PC-9 (cell line): ENCODE data around the gene SGO1. TPM values are rescaled to one million over a fixed set of nuclear protein-coding genes. Genes with fewer than 3 reads are reported as not detected.

ENCODE experiments used
- BruUV-seq: library from RNA; stranded (reverse); fragments of 400-500 nt; replicated peaks from 2 replicates; lab custom pipeline; 2021; lab: Mats Ljungman, UMichigan
- CTCF ChIA-PET: fragments of 300-600 bp; sonication (Branson Sonifier 250); formaldehyde crosslinking; loops from one replicate; lab custom pipeline; 2022; ENCODE audit warnings: antibody characterized with exemption; lab: Charles Lee
- POLR2A ChIA-PET: fragments of 300-600 bp; sonication (Branson Sonifier 250); formaldehyde crosslinking; loops from one replicate; lab custom pipeline; 2022; ENCODE audit warnings: antibody characterized with exemption; ENCODE audit not compliant: unreplicated experiment; lab: Charles Lee
- DNase-seq, 2 experiments: peaks; one replicate each; pipeline versions ENCODE4 v3.0.0 to v3.0.0-alpha.2; 2015 to 2022; ENCODE audit warnings: mixed read lengths in 1 of 2
- H2AFZ ChIP-seq: fragments of 200-600 bp; sonication (generic); 2 replicates; pipeline ENCODE4 v1.8.1; 2017; ENCODE audit warnings: antibody characterized with exemption
- H3F3A ChIP-seq: fragments of 200-600 bp; sonication (generic); 2 replicates; pipeline ENCODE4 v1.8.1; 2017; ENCODE audit warnings: antibody characterized with exemption, mild to moderate bottlenecking, low read depth; ENCODE audit not compliant: insufficient read depth
- H3K27ac ChIP-seq: fragments of 200-600 bp; sonication (generic); 2 replicates; pipeline ENCODE4 v1.6.1; 2016; ENCODE audit warnings: mixed run types
- H3K27me3 ChIP-seq: fragments of 200-600 bp; sonication (generic); 2 replicates; pipeline ENCODE4 v1.6.1; 2016; ENCODE audit warnings: low read depth, mixed run types; ENCODE audit not compliant: insufficient read depth
- H3K36me3 ChIP-seq: fragments of 200-600 bp; sonication (generic); 2 replicates; pipeline ENCODE4 v1.6.1; 2016; ENCODE audit warnings: low read depth, mixed run types
- H3K4me1 ChIP-seq: fragments of 200-600 bp; sonication (generic); replicated peaks from 2 replicates; pipeline ENCODE4 v1.6.1; 2016; ENCODE audit warnings: mixed run types; ENCODE audit not compliant: insufficient read depth
- H3K4me2 ChIP-seq: fragments of 200-600 bp; sonication (generic); 2 replicates; pipeline ENCODE4 v1.6.1; 2017; ENCODE audit warnings: mixed run types
- H3K4me3 ChIP-seq: fragments of 200-600 bp; sonication (generic); 2 replicates; pipeline ENCODE4 v1.6.1; 2016; ENCODE audit warnings: mixed run types
- H3K79me2 ChIP-seq: fragments of 200-600 bp; sonication (generic); 2 replicates; pipeline ENCODE4 v1.6.1; 2017; ENCODE audit warnings: low read depth, mixed run types
- H3K9me2 ChIP-seq: fragments of 200-600 bp; sonication (generic); 2 replicates; pipeline ENCODE4 v1.8.1; 2017; ENCODE audit warnings: mild to moderate bottlenecking; ENCODE audit not compliant: insufficient read depth
- H3K9me3 ChIP-seq: fragments of 200-600 bp; sonication (generic); 2 replicates; pipeline ENCODE4 v1.8.1; 2016; ENCODE audit warnings: low read depth; ENCODE audit not compliant: insufficient read depth
- H4K20me1 ChIP-seq: fragments of 200-600 bp; sonication (generic); 2 replicates; pipeline ENCODE4 v1.8.1; 2017; ENCODE audit not compliant: insufficient read depth
- EZH2 ChIP-seq: fragments of 200-600 bp; sonication (generic); IDR thresholded peaks from 2 replicates; pipeline ENCODE4 v1.8.0; 2017; ENCODE audit warnings: antibody characterized with exemption, low read depth
- intact Hi-C: fragments of 100-400 bp; cut with micrococcal nuclease; formaldehyde crosslinking; loops from one replicate; pipeline ENCODE4 v1.10.0; 2022; ENCODE audit not compliant: unreplicated experiment
- total RNA-seq: library from RNA; stranded (reverse); gene quantifications from 2 replicates; pipeline ENCODE4 v1.2.3, GENCODE V29; 2021
- TF ChIP-seq, protein P1 (sequence below): fragments of 200-600 bp; sonication (generic); conservative IDR thresholded peaks from 2 replicates; pipeline ENCODE4 v1.6.1; 2017; ENCODE audit warnings: mixed run types, antibody characterized with exemption, mild to moderate bottlenecking, moderate library complexity

The SGO1 gene
- total RNA-seq, 1 experiment from 2014 or later = 26.3 TPM

- Histone ChIP-seq H3K27ac (no peak overlapping the region), H3K4me3 (no peak overlapping the region), H4K20me1 (no peaks in the 10 kb centered on the region), H3K4me1 (no peaks in the 10 kb centered on the region), H3K9me3 (no peaks in the 10 kb centered on the region), H3K4me2 (no peak overlapping the region), H3F3A (no peaks in the 10 kb centered on the region), H3K27me3 (no peaks in the 10 kb centered on the region), H3K9me2 (no peaks in the 10 kb centered on the region), H3K79me2 (no peaks in the 10 kb centered on the region), H2AFZ (no peak overlapping the region), H3K36me3 (0 out of 2 replicates have a peak, but pooled peaks cover 3% of the 10 kb centered on the region)
- CTCF ChIA-PET = no interaction called here
- no TSS peak for BruUV-seq
- intact Hi-C loops = no loop called here
- POLR2A ChIA-PET = interaction anchor here (0.7 kb wide), 1 partner anchor 231 kb away, joined by 10 read pairs; no protein-coding TSS in a partner anchor
- no peak for DNase-seq
- TF ChIP-seq, protein P1, sequence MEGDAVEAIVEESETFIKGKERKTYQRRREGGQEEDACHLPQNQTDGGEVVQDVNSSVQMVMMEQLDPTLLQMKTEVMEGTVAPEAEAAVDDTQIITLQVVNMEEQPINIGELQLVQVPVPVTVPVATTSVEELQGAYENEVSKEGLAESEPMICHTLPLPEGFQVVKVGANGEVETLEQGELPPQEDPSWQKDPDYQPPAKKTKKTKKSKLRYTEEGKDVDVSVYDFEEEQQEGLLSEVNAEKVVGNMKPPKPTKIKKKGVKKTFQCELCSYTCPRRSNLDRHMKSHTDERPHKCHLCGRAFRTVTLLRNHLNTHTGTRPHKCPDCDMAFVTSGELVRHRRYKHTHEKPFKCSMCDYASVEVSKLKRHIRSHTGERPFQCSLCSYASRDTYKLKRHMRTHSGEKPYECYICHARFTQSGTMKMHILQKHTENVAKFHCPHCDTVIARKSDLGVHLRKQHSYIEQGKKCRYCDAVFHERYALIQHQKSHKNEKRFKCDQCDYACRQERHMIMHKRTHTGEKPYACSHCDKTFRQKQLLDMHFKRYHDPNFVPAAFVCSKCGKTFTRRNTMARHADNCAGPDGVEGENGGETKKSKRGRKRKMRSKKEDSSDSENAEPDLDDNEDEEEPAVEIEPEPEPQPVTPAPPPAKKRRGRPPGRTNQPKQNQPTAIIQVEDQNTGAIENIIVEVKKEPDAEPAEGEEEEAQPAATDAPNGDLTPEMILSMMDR = no peak
- no peak for TF ChIP-seq EZH2
Measured at GRCh38 chr3:20154078-20154477, 31.9 kb downstream of the SGO1 start.

DNA sequence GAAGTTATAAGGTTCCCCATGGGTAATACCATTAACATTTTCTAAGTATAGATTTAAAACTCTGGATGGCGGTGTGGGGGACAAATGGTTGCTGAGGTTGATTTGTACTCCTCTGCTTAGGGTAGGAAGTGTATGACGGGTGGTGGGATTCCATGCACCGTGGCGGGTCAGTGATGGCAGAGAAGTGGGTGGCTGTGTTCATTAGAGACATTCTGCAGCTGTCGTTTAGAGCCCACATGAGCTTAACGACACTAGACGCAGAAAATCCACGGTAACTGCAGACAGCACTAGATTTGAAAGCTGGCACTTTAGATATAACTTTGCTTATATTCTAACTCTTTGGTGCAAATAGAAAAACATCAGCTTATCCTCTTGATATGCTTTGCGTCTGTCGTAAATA is 37.5 kb downstream of the SGO1 start:
- H3K4me2 ChIP-seq = no peak overlapping the region
- H3K9me3 ChIP-seq = no peaks in the 10 kb centered on the region; the same call in 1 of the 2 replicates
- H3K27ac ChIP-seq = no peak overlapping the region
- no peak overlapping the region for H3K4me3 ChIP-seq
- no peaks in the 10 kb centered on the region for H3K9me2 ChIP-seq
- no peaks in the 10 kb centered on the region for H3K4me1 ChIP-seq
- H2AFZ ChIP-seq = no peak overlapping the region
- no peak for TF ChIP-seq EZH2
- TF ChIP-seq, protein P1 = no peak
- intact Hi-C loops = no loop called here
- no peaks in the 10 kb centered on the region for H3K79me2 ChIP-seq
- H3K27me3 ChIP-seq = no peaks in the 10 kb centered on the region
- no peaks in the 10 kb centered on the region for H3F3A ChIP-seq
- no peaks in the 10 kb centered on the region for H3K36me3 ChIP-seq
- H4K20me1 ChIP-seq = no peaks in the 10 kb centered on the region
- CTCF ChIA-PET = no interaction called here
- no peak for DNase-seq
- POLR2A ChIA-PET = no interaction called here
- no TSS peak for BruUV-seq

DNA sequence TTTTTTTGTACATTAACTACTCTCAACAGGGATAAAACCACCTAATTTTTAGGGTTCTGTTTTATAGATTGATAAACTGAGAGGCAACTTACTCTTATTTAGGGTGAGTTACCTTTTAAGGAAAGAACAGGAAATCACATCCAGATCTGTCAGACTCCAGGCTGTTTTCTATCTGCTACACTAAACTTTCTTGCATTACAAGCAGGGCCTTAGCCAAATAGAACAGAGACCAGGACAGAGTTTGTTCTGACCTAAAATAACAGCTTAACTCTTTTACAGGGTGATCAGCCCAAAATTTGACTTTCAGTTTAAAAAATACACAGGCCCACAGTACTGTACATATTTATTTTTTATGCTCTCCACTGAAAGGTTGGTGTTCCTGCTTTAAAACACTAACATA is 38.6 kb downstream of the SGO1 start:
- Histone ChIP-seq H3K4me2 (no peak overlapping the region), H3K4me1 (no peaks in the 10 kb centered on the region), H3K27me3 (no peaks in the 10 kb centered on the region), H4K20me1 (no peaks in the 10 kb centered on the region), H3K36me3 (no peaks in the 10 kb centered on the region), H3K79me2 (no peaks in the 10 kb centered on the region), H3K27ac (no peak overlapping the region), H3K9me3 (no peaks in the 10 kb centered on the region; the same call in 1 of the 2 replicates), H3K9me2 (no peaks in the 10 kb centered on the region), H2AFZ (no peak overlapping the region), H3K4me3 (no peak overlapping the region), H3F3A (no peaks in the 10 kb centered on the region)
- POLR2A ChIA-PET = no interaction called here
- no peak for DNase-seq
- TF ChIP-seq EZH2 = no peak
- TF ChIP-seq, protein P1 = no peak
- CTCF ChIA-PET = no interaction called here
- no TSS peak for BruUV-seq
- intact Hi-C loops = no loop called here
